ENCODE data around the gene OBSL1. TPM values are rescaled to one million over a fixed set of nuclear protein-coding genes. Genes with fewer than 3 reads are reported as not detected.
A peak's percentile ranks its signal among the peaks of the same experiment; 100 is the strongest.

The OBSL1 gene
- total RNA-seq, 1 donor from 2014 or later, result 87.0 TPM

- DNase-seq (ENCODE audit: low read depth), result no peak
- no peak for TF ChIP-seq CTCF (conservative IDR thresholded peaks at IDR 0.05; ENCODE audit: low read depth, low read length)
- H3K4me3 ChIP-seq (ENCODE audit: low read depth, low read length), result no peak overlapping the region
Measured at GRCh38 chr2:219560893-219561178, 10.5 kb downstream of the OBSL1 start.

- TF ChIP-seq CTCF (conservative IDR thresholded peaks at IDR 0.05; ENCODE audit: low read depth, low read length), result peak; percentile 61
- DNase-seq (ENCODE audit: low read depth), result no peak
- H3K4me3 ChIP-seq (ENCODE audit: low read depth, low read length), result no peak overlapping the region
Measured at GRCh38 chr2:219560037-219560892, 11.1 kb downstream of the OBSL1 start.

- TF ChIP-seq CTCF (conservative IDR thresholded peaks at IDR 0.05; ENCODE audit: low read depth, low read length), result no peak
- H3K4me3 ChIP-seq (ENCODE audit: low read depth, low read length), result no peak overlapping the region
- no peak for DNase-seq (ENCODE audit: low read depth)
Measured at GRCh38 chr2:219559156-219559915, 12.0 kb downstream of the OBSL1 start.

GRCh38 chr2:219557791-219558785, 13.3 kb downstream of the OBSL1 start:
- no peak for TF ChIP-seq CTCF (conservative IDR thresholded peaks at IDR 0.05; ENCODE audit: low read depth, low read length)
- H3K4me3 ChIP-seq (ENCODE audit: low read depth, low read length), result no peak overlapping the region
- no peak for DNase-seq (ENCODE audit: low read depth)

GRCh38 chr2:219557320-219557719, 14.0 kb downstream of the OBSL1 start:
- no peak for TF ChIP-seq CTCF (conservative IDR thresholded peaks at IDR 0.05; ENCODE audit: low read depth, low read length)
- no peak overlapping the region for H3K4me3 ChIP-seq (ENCODE audit: low read depth, low read length)
- DNase-seq (ENCODE audit: low read depth), result no peak

- no peak for TF ChIP-seq CTCF (conservative IDR thresholded peaks at IDR 0.05; ENCODE audit: low read depth, low read length)
- no peak overlapping the region for H3K4me3 ChIP-seq (ENCODE audit: low read depth, low read length)
Measured at GRCh38 chr2:219556413-219556812, 14.9 kb downstream of the OBSL1 start.

More at GRCh38 chr2:219556413-219556812, 14.9 kb downstream of the OBSL1 start:
- DNase-seq (ENCODE audit: low read depth), result no peak
